ENCODE data around the gene DNAH12.
"Not testable (repeated sequence)": the region's sequence is repeated elsewhere in the genome, so short reads cannot be mapped to it uniquely, and the experiment has no call there.

DNAH12 gene

GRCh38 chr3:57518276-57518915 lies 25.7 kb downstream of the DNAH12 start:
- no peak for DNase-seq (ENCODE audit: low spot score)

GRCh38 chr3:57512166-57512565 lies 32.0 kb downstream of the DNAH12 start:
- no peak for DNase-seq (ENCODE audit: low spot score)

- DNase-seq (ENCODE audit: low spot score), result no peak
These were observed 38.2 kb downstream of the DNAH12 start for GRCh38 chr3:57505901-57506300.

- DNase-seq (ENCODE audit: low spot score), result no peak
These were observed 43.6 kb downstream of the DNAH12 start for GRCh38 chr3:57500506-57500905.

GRCh38 chr3:57497904-57498303 lies 46.2 kb downstream of the DNAH12 start:
- DNase-seq (ENCODE audit: low spot score), result no peak

GRCh38 chr3:57484563-57484962 lies 59.6 kb downstream of the DNAH12 start:
- DNase-seq (ENCODE audit: low spot score), result no peak

- not testable (repeated sequence) for DNase-seq (ENCODE audit: low spot score)
These were observed 67.0 kb downstream of the DNAH12 start for GRCh38 chr3:57477193-57477592.

- no peak for DNase-seq (ENCODE audit: low spot score)
These were observed 79.3 kb downstream of the DNAH12 start for GRCh38 chr3:57464801-57465200.

GRCh38 chr3:57464011-57464410 lies 80.1 kb downstream of the DNAH12 start:
- no peak for DNase-seq (ENCODE audit: low spot score)

- no peak for DNase-seq (ENCODE audit: low spot score)
These were observed 92.8 kb downstream of the DNAH12 start for GRCh38 chr3:57451150-57451846.

- not testable (repeated sequence) for DNase-seq (ENCODE audit: low spot score)
These were observed 94.8 kb downstream of the DNAH12 start for GRCh38 chr3:57449276-57449847.

GRCh38 chr3:57448489-57448888 lies 95.7 kb downstream of the DNAH12 start:
- not testable (repeated sequence) for DNase-seq (ENCODE audit: low spot score)

GRCh38 chr3:57446318-57446841 lies 97.8 kb downstream of the DNAH12 start:
- DNase-seq (ENCODE audit: low spot score), result no peak

- no peak for DNase-seq (ENCODE audit: low spot score)
These were observed 99.7 kb downstream of the DNAH12 start for GRCh38 chr3:57444469-57444868.

- not testable (repeated sequence) for DNase-seq (ENCODE audit: low spot score)
These were observed 104.0 kb downstream of the DNAH12 start for GRCh38 chr3:57440144-57440543.

GRCh38 chr3:57438460-57438859 lies 105.7 kb downstream of the DNAH12 start:
- DNase-seq (ENCODE audit: low spot score), result not testable (repeated sequence)

GRCh38 chr3:57436195-57436761 lies 107.9 kb downstream of the DNAH12 start:
- no peak for DNase-seq (ENCODE audit: low spot score)

- DNase-seq (ENCODE audit: low spot score), result no peak
These were observed 110.1 kb downstream of the DNAH12 start for GRCh38 chr3:57434041-57434440.

GRCh38 chr3:57423335-57423734 lies 120.8 kb downstream of the DNAH12 start:
- no peak for DNase-seq (ENCODE audit: low spot score)

- no peak for DNase-seq (ENCODE audit: low spot score)
These were observed 122.8 kb downstream of the DNAH12 start for GRCh38 chr3:57421336-57421735.

- DNase-seq (ENCODE audit: low spot score), result no peak
These were observed 124.1 kb downstream of the DNAH12 start for GRCh38 chr3:57420001-57420400.

GRCh38 chr3:57411715-57412114 lies 132.4 kb downstream of the DNAH12 start:
- no peak for DNase-seq (ENCODE audit: low spot score)

GRCh38 chr3:57409471-57409870 lies 134.7 kb downstream of the DNAH12 start:
- no peak for DNase-seq (ENCODE audit: low spot score)
